ENCODE measurements around the gene HCN2.

The HCN2 gene

DNA sequence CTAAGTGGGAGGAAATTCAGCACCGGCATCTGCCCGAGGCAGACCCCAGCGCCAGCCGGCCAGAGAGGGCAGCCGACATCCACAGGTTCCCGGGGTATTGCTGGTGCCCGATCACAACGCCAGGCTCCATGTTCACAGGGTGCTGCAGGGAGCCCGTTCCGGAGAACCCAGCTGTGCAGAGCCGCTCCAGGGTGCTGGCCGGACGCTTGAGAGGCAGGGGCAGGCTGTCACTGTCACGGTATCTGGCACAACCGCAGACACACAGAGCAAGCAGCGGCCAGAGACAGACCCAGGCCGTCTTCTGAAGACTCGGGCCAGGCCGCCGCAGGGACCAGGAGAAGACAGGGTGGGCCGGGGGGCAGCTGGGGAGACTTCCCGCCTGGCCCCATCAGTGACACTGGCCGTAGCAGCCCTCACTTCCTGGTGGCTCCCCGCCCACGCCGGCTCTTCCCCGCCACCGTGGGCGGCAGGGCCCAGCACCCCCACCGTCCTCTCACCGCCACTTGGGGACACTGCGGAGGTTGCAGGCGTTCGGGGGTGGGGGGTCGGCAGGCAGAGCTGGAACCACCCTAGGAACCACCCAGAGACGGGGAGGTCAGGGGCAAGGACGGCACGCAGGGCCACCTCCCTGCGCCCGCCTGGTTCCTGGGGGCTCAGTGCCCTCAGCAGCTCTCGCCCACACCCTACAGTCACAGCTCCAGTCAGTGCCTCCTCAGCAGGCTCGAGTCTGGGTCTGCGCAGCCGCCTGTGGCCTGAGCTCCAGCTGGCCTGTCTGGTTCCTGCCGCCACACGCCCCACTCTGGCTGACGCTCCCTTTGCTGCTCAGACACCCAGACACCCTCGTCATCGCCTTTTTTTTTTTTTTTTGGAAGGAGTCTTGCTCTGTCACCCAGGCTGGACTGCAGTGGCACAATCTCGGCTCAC is 69.5 kb downstream of the HCN2 start:
- no peak overlapping the region for H3K4me3 ChIP-seq (ENCODE audit: low read depth, low read length)
- CTCF ChIA-PET: interaction anchor here (0.6 kb wide), 1 partner anchor 112 kb away, joined by 3 read pairs; no protein-coding TSS in a partner anchor

DNA sequence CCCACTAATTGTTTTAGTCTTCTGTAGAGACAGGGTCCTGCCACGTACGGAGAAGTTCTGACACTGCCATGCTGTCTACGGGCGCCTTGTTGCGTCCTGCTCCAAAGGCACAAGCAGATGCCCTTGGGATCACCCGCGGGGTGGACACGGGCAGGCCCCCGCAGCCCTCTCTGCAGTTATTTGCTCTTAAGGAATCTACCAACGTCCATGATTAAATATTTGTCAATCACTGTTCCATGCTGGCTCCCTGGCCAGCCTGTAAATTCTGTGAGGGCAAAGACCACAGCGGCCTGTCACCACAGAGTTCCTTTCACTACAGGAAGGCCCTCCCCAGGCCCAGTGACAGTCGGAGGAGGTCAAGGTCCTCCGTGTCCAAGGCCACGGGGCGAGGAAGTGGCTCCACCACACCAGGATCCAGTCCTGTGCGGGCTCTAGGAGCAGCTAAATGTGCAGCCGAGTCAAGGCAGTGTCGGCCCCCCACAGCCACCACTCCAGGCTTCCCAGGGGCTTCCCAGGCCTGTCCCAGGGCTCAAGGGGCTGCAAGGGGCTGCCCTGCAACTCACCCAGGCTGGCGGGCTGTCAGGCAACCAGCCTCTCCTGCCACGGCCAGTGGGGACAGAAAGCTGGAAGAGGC is 71.2 kb downstream of the HCN2 start:
- Histone ChIP-seq H3K4me3 (ENCODE audit: low read depth, low read length) (peak overlapping the region; percentile 2; the same call in 1 of the 2 replicates), H3K36me3 (ENCODE audit: control insufficient read depth in 2 of 2, insufficient read depth in 1 of 2, low read length in 2 of 2) (peaks cover 0 to 42% of the 10 kb centered on the region in 2 experiments; a peak in 1 of 3 replicates), H3K27ac (ENCODE audit: extremely low read depth, low read depth, low read length) (peak overlapping the region; percentile 94), H3K9me3 (ENCODE audit: control insufficient read depth, insufficient read depth, low read depth, low read length) (no peaks in the 10 kb centered on the region), H3K4me1 (ENCODE audit: control insufficient read depth, insufficient read depth, low read length) (peaks cover 9% of the 10 kb centered on the region)
- ChIA-PET POLR2A (interaction anchor here (0.5 kb wide), 1 partner anchor 1130 kb away, joined by 3 read pairs; no protein-coding TSS in a partner anchor), CTCF (interaction anchor here (0.6 kb wide), 1 partner anchor 141 kb away, joined by 3 read pairs; no protein-coding TSS in a partner anchor)
- TF ChIP-seq ZXDB (tag by site-specific recombination; IDR thresholded peaks at IDR 0.05) (peak; percentile 88), ZIC2 (tag by site-specific recombination; IDR thresholded peaks at IDR 0.05) (peak; percentile 68), ZNF623 (tag by site-specific recombination; IDR thresholded peaks at IDR 0.05) (no peak)

More for the DNA sequence above, 69.5 kb downstream of the HCN2 start:
- Histone ChIP-seq H3K27ac (ENCODE audit: extremely low read depth, low read depth, low read length) (peak overlapping the region; percentile 5; the same call in 1 of the 2 replicates), H3K4me1 (ENCODE audit: control insufficient read depth, insufficient read depth, low read length) (peaks cover 9% of the 10 kb centered on the region), H3K36me3 (ENCODE audit: control insufficient read depth in 2 of 2, insufficient read depth in 1 of 2, low read length in 2 of 2) (peaks cover 6 to 57% of the 10 kb centered on the region in 2 experiments; a peak in 2 of 3 replicates), H3K9me3 (ENCODE audit: control insufficient read depth, insufficient read depth, low read depth, low read length) (no peaks in the 10 kb centered on the region)
- TF ChIP-seq ZNF600 (tag by site-specific recombination; IDR thresholded peaks at IDR 0.05) (peak; percentile 37; the same call in 1 of the 2 replicates), ZBTB8A (tag by site-specific recombination; IDR thresholded peaks at IDR 0.05) (0 out of 2 replicates have a peak, but pooled peaks have one; percentile 17), ZFHX2 (tag by site-specific recombination; conservative IDR thresholded peaks at IDR 0.05) (peak; percentile 91), ZNF37A (tag by site-specific recombination; IDR thresholded peaks at IDR 0.05) (no peak), EGR2 (tag by site-specific recombination; IDR thresholded peaks at IDR 0.05; ENCODE audit: low read depth) (peak; percentile 81), RBAK (tag by site-specific recombination; IDR thresholded peaks at IDR 0.05) (no peak)
- TF ChIP-seq, protein P1, sequence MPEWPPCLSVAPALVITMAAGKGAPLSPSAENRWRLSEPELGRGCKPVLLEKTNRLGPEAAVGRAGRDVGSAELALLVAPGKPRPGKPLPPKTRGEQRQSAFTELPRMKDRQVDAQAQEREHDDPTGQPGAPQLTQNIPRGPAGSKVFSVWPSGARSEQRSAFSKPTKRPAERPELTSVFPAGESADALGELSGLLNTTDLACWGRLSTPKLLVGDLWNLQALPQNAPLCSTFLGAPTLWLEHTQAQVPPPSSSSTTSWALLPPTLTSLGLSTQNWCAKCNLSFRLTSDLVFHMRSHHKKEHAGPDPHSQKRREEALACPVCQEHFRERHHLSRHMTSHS (tag by site-specific recombination; IDR thresholded peaks at IDR 0.05): no peak
- TF ChIP-seq, protein P2, sequence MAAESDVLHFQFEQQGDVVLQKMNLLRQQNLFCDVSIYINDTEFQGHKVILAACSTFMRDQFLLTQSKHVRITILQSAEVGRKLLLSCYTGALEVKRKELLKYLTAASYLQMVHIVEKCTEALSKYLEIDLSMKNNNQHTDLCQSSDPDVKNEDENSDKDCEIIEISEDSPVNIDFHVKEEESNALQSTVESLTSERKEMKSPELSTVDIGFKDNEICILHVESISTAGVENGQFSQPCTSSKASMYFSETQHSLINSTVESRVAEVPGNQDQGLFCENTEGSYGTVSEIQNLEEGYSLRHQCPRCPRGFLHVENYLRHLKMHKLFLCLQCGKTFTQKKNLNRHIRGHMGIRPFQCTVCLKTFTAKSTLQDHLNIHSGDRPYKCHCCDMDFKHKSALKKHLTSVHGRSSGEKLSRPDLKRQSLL (tag by site-specific recombination; IDR thresholded peaks at IDR 0.05): peak; percentile 59; the same call in 1 of the 2 replicates
- POLR2A ChIA-PET: no interaction called here

DNA sequence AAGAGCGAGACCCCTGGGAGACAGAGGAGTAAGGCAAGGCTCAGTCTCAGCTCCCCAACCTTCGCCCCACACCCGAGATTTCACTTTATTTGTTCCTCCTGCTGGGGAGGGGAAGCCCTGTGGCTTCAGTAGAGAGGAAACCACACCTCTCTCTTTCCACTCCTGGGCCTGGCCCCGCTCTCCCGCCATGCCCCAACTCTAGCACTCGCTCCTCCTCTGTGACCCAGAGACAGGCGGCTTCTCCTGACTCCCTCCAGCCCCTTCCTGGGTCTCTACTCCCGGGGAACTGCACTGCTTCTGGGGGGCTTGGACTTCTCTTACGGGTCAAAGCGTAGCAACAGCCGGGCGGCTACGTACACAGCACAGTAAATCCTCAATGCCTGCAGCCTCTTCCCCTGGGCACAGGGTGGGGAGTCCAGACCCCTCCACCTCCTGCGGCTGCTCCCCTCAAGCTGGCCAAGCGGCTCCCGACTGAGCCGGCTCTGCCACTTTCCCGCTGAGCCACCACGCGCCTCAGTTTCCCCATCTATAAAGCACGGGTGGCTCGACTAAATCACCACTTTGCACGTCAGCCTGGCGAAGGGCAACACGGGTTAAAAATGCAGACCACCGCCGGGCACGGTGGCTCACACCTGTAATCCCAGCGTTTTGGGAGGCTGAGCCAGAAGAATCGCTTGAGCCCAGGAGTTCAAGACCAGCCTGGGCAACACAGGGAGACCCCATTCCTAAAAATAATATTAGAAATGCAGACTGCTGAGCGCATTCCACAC is 71.9 kb downstream of the HCN2 start:
- H3K9me3 ChIP-seq (ENCODE audit: control insufficient read depth, insufficient read depth, low read depth, low read length): no peaks in the 10 kb centered on the region
- ChIA-PET CTCF (interaction anchor here (0.6 kb wide), 1 partner anchor 142 kb away, joined by 3 read pairs; no protein-coding TSS in a partner anchor), POLR2A (interaction anchor here (0.5 kb wide), 1 partner anchor 1129 kb away, joined by 3 read pairs; no protein-coding TSS in a partner anchor)
- H3K4me3 ChIP-seq (ENCODE audit: low read depth, low read length): peak overlapping the region; percentile 86
- H3K4me1 ChIP-seq (ENCODE audit: control insufficient read depth, insufficient read depth, low read length): peaks cover 9% of the 10 kb centered on the region
- peaks cover 0 to 41% of the 10 kb centered on the region in 2 experiments; a peak in 1 of 3 replicates for H3K36me3 ChIP-seq (ENCODE audit: control insufficient read depth in 2 of 2, insufficient read depth in 1 of 2, low read length in 2 of 2)
- TF ChIP-seq ZNF747 (tag by site-specific recombination; IDR thresholded peaks at IDR 0.05) (no peak), EGR2 (tag by site-specific recombination; IDR thresholded peaks at IDR 0.05; ENCODE audit: low read depth) (no peak), GLIS1 (tag by site-specific recombination; IDR thresholded peaks at IDR 0.05) (peak; percentile 24; the same call in 1 of the 2 replicates), ZNF76 (tag by site-specific recombination; IDR thresholded peaks at IDR 0.05; ENCODE audit: borderline replicate concordance, low read depth) (peak; percentile 26; the same call in 1 of the 2 replicates), SP2 (tag by site-specific recombination; IDR thresholded peaks at IDR 0.05) (peak; percentile 33; the same call in 1 of the 2 replicates), ZNF37A (tag by site-specific recombination; IDR thresholded peaks at IDR 0.05) (no peak), ZNF830 (tag by site-specific recombination; IDR thresholded peaks at IDR 0.05; ENCODE audit: low read depth) (no peak), ZSCAN23 (tag by site-specific recombination; IDR thresholded peaks at IDR 0.05) (no peak), ZIC2 (tag by site-specific recombination; IDR thresholded peaks at IDR 0.05) (peak; percentile 23)
- TF ChIP-seq, protein P3, sequence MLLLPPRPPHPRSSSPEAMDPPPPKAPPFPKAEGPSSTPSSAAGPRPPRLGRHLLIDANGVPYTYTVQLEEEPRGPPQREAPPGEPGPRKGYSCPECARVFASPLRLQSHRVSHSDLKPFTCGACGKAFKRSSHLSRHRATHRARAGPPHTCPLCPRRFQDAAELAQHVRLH (tag by site-specific recombination; IDR thresholded peaks at IDR 0.05): no peak
- H3K27ac ChIP-seq (ENCODE audit: extremely low read depth, low read depth, low read length): peak overlapping the region; percentile 94
